Activated CD4-positive, CD25-positive, alpha-beta regulatory T cell treated with anti-CD3 and anti-CD28 coated beads, Interleukin-2, amount 50 U/mL, for 24 hours (primary cell): ENCODE data around the gene DNAI1.
"Not testable (repeated sequence)": the region's sequence is repeated elsewhere in the genome, so short reads cannot be mapped to it uniquely, and the experiment has no call there.

Experiments used
- ATAC-seq, 2 donors: fragments of 150-1000 bp; cut with Tn5 transposase; one replicate each; pipeline ENCODE4 v1.10.0; 2021; ENCODE audit warnings: mild to moderate bottlenecking in 1 of 2, moderate library complexity in 1 of 2

Gene DNAI1

GRCh38 chr9:34458013-34458958 lies at the start of gene DNAI1, which contains the start of gene FAM219A:
TSS of gene DNAI1 (plus strand) at chr9:34458805. CDS start at chr9:34459006, 201 bp downstream.
TSS of gene FAM219A (minus strand) at chr9:34458570. CDS start at chr9:34458263, 307 bp downstream.
- peak; percentile 96 to 97 for ATAC-seq

DNA sequence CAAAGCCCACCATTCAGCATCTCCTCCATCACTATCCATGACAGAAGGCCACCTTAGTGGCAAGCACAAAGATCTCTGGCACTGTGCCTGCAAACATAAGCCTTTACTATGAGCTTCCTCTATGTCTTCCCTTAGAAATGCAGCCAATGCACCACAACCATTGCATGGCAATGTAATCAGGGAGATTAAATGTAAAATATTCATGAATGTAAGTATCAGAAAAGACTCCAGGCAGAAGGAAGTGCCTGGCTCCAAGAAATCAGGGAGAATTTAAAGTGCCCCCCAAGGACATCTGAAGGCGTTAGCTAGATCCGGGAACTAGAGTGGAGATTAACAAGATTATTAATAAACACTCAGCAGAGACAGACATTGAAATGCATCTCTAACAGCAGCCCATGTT lies 49.5 kb upstream of the DNAI1 start:
- no peak for ATAC-seq

GRCh38 chr9:34412336-34412735 lies 46.3 kb upstream of the DNAI1 start:
- ATAC-seq: no peak

GRCh38 chr9:34413231-34413852 lies 45.3 kb upstream of the DNAI1 start:
- no peak for ATAC-seq

- no peak for ATAC-seq
These were observed 40.9 kb upstream of the DNAI1 start for GRCh38 chr9:34417734-34418133.

DNA sequence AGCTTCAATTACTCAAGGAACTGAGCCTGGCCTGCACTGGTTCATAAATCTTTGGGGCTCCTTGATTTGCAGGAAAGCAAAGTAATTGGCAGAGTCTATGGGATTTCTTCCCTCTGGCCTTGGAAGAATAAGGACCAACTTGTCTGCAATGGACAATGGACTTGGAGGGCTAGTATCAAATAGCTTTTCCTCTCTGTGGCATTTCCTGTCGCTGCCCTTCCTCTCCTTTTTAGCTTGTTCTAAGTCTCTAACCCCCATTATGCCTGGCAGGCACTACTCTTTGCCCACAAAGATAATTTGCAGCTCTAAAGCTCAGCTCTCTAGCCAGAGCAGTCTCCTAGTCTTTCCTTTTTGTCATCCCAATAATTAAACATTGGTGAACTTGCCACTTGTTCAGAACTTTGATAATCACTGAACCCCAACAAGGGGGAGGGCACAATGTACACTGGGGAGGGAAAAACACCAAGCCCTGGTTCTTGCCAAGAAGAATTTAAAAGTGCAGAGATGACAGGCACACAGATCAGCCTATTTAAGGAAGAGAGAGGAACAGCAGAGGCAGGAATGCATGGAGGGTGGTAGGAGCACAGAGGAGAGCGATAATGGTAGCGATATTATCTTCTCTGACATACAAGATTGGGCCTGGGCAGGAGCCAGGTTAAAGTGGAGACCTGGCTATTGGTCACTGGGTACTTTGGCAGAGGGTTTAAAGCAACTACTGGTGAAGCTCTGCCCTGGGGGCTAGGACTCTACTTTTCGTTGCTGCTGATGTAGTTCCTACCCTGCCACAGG lies 38.7 kb upstream of the DNAI1 start:
- no peak for ATAC-seq

DNA sequence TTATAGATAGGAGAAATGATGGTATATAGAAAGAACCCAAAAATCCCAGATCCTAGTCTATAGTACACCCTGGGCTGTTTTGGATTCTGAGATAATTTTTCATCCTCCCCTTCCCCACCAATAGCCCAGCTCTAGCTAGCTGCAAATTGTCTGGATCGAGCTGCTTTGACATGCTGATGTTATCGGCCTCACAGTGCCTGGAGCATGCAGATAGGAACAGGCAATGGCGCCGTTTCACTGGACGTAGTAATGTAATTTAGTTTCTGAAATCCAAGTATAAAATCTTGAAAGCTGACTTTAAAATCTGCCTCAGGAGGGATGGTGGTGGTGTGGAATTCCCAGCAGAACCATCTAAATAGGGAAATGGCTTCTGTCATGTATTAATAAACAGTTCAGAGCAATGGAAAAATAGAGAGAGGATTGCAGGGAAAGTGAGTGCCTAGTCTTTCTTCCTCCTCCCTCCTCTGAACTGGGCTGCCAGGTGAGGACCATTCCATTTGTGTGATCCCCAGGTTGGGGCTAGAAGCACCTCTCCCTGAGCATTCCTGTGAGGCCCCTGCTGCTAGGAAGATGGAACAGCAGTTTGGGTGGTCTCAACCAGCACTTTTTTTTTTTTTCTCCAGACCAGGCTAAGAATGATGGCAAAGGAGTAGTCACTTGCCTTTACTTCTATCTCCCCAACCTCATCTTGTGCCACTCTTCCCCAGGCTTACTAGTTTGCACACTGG lies 32.1 kb upstream of the DNAI1 start:
- ATAC-seq: no peak

GRCh38 chr9:34428325-34428958 lies 30.2 kb upstream of the DNAI1 start:
- no peak for ATAC-seq

DNA sequence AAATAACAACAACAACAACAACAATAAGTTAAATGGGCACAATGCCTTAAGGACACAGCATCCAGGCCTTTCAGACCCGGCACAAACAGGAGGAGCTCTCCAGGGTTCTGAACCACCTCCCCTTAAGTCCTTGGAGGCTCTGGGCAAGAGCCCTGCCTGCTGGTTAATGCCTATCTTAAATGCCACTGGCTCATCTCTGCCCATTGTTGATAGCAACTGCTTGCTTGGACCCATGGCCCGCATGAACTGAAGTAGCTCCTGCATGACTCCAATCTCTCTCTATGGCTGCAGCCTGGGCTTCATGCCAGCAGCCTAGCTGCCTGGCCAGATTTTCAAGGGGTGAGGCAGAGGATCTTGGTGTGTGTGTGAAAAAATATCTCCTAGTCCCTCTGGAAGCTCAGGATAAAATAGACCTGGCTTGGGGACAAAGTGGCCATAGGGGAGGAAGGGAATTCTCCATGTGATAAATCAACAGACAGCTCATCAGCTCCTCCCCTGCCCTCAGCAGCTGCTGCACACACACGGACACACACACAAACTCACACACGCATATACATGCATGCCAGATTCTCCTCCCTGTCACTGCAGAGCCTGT lies 27.7 kb upstream of the DNAI1 start:
- ATAC-seq: no peak

GRCh38 chr9:34431667-34432066 lies 26.9 kb upstream of the DNAI1 start:
- no peak for ATAC-seq

GRCh38 chr9:34437006-34437925 lies 21.3 kb upstream of the DNAI1 start:
- ATAC-seq: peak; percentile 88 to 93

DNA sequence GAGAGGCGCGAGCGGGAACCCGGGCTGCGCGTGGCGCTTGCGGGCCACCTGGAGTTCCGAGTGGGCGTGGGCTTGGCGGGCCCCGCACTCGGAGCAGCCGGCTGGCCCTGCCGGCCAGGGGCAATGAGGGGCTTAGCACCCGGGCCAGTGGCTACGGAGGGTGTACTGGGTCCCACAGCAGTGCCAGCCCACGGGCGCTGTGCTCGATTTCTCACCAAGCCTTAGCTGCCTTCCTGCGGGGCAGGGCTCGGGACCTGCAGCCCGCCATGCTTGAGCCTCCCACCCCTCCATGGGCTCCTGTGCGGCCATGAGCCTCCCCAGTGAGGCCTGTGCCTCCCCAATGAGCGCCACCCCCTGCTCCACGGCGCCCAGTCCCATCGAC lies 20.7 kb upstream of the DNAI1 start:
- ATAC-seq: not testable (repeated sequence)

DNA sequence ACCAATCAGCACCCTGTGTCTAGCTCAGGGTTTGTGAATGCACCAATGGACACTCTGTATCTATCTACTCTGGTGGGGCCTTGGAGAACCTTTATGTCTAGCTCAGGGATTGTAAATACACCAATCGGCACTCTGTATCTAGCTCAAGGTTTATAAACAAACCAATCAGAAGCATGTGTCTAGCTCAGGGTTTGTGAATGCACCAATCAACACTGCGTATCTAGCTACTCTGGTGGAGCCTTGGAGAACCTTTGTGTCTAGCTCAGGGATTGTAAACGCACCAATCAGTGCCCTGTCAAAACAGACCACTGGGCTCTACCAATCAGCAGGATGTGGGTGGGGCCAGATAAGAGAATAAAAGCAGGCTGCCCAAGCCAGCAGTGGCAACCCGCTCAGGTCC lies 20.1 kb upstream of the DNAI1 start:
- ATAC-seq: not testable (repeated sequence)

DNA sequence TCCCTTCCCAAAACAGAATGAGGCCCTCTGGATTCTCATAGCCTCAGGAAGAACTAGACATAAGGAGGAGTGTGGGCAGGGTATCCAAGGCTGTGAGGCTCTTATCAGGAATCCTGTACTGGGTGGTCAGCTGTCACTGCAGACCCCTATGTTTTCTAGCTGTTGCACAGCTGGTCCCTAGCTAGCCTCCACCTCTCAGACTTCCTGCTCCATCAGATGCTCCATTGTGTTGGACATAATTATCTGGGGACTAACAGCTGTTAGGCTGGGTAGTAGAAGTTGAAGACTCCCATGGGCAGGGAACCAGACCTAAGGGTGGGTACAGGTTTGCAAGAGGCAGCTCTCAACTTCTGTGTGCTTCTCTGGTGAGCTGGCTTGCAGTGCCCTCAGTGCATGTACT lies 18.6 kb upstream of the DNAI1 start:
- no peak for ATAC-seq

DNA sequence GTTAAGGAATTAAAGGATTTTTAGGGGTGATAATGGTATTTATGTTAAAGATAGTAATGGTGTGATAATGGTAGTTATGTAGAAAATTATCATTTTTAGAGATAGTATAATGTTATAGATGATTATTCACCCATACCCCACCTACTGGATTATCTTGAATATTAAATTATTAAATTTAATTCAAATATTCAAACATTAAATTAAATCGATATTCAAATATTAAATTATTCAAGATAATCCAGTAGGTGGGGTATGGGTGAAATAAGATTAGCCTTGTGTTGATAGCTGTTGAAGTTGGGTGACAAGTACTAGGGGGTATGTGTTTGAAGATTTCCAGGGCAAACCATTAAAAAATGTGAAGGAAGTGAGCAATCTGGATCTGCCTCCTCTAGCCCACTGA lies 15.8 kb upstream of the DNAI1 start:
- ATAC-seq: no peak

GRCh38 chr9:34443533-34443932 lies 15.1 kb upstream of the DNAI1 start:
- ATAC-seq: no peak

- ATAC-seq: no peak
These were observed 14.6 kb upstream of the DNAI1 start for GRCh38 chr9:34443976-34444375.

DNA sequence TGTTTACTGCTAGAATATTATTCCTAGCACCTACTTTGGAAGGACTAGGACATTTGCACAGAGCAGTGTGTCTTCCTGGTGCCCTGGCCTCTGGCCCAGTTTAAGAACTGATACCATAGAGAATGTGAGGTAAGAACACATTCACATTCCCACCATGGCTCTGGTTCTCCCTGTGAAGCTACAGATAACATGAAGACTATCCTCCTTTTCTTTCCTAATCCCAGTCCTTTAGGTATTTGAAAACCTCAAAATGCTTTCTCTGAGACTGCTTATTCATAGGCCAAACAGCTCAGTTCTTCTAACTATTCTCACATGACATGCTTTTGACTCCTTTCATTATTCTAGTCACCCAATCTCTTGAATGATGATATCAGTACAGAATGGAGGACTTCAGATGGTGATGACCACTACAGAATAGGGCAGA lies 12.1 kb upstream of the DNAI1 start:
- no peak for ATAC-seq

- no peak for ATAC-seq
These were observed 11.7 kb upstream of the DNAI1 start for GRCh38 chr9:34446951-34447350.

DNA sequence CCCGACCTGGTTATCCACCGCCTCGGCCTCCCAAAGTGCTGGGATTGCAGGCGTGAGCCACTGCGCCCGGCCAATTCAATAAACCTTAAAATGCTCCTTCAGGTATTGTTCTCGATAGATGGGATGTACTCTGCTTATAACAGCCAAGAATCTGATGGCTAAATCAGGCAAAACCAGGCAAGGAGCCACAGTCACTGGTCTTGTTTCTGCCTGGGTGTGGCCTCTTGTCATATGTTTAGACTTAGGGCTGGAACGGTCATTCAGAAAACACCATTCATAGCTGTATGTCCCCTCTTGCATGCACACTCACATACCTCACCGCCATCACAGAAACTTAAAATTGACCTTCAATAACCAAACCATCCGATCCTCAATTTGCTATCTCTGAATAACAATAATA lies 8.0 kb upstream of the DNAI1 start:
- no peak for ATAC-seq
